ENCODE data around the gene COMMD4. TPM values are rescaled to one million over a fixed set of nuclear protein-coding genes. Genes with fewer than 3 reads are reported as not detected.

The COMMD4 gene
- polyA plus RNA-seq, 3 donors: 41.1 to 63.1 (median 41.3) TPM

DNA sequence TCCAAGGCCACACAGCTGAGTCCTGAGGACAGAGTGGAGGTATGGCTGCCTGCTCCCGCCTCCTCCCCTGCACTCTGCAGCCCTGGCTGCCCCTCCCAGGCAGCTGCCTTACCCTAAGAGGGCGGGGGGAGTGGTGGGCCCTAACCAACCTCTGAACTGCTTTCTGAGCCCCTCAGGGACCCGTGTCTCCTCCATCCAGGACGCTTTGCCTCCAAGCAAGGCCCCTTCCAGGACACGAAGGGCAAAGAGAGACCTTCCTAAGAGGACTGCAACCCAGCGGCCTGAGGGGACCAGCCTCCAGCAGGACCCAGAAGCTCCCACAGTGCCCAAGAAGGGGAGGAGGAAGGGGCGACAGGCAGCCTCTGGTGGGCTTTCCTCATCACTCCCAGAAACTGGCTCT, 18.6 kb downstream of the COMMD4 start:
- Histone ChIP-seq H3K9ac (ENCODE audit: insufficient read depth, low read length, poor library complexity, severe bottlenecking) (no peak overlapping the region), H3K27me3 (ENCODE audit: control insufficient read depth in 2 of 2, insufficient read depth in 2 of 2, low read length in 2 of 2) (peaks cover 0 to 6% of the 10 kb centered on the region in 2 donors), H3K79me2 (ENCODE audit: insufficient read depth, low read length) (no peaks in the 10 kb centered on the region), H2AFZ (ENCODE audit: insufficient read depth, low read depth, low read length, poor library complexity, severe bottlenecking) (no peak overlapping the region), H3K4me2 (replicated peaks; ENCODE audit: extremely low read depth, low read length, poor library complexity, severe bottlenecking) (no peak overlapping the region), H4K20me1 (ENCODE audit: insufficient read depth, low read length) (peaks cover 11% of the 10 kb centered on the region), H3K36me3 (replicated peaks in 1 of 2; ENCODE audit: control insufficient read depth in 1 of 2, insufficient read depth in 2 of 2, low read length in 2 of 2) (peaks cover 30 to 55% of the 10 kb centered on the region in 2 donors), H3K9me3 (replicated peaks in 1 of 2; ENCODE audit: control insufficient read depth in 1 of 2, insufficient read depth in 1 of 2, low read length in 2 of 2) (peaks cover 7 to 9% of the 10 kb centered on the region in 2 donors), H3K4me3 (replicated peaks in 1 of 3; ENCODE audit: low read depth in 2 of 3, low read length in 3 of 3) (no peak overlapping the region), H3K27ac (ENCODE audit: low read depth in 1 of 2, low read length in 2 of 2) (no peak overlapping the region), H3K4me1 (ENCODE audit: control insufficient read depth in 1 of 2, insufficient read depth in 2 of 2, low read length in 2 of 2) (peaks cover 11 to 13% of the 10 kb centered on the region in 2 donors)
- Mint-ChIP-seq H3K27ac (peak overlapping the region in 1 of 7 donors; percentile 48), H3K27me3 (ENCODE audit: low read depth in 3 of 3) (peaks cover 2 to 16% (median 12%) of the 10 kb centered on the region in 3 donors), H3K4me1 (peaks cover 21% of the 10 kb centered on the region), H3K9me3 (peaks cover 7 to 8% (median 7%) of the 10 kb centered on the region in 7 donors), H3K4me3 (no peak overlapping the region), H3K36me3 (peaks cover 39 to 58% of the 10 kb centered on the region in 2 donors)
- 94% methylated on average over 5 of the region's 7 CpGs for whole genome bisulfite sequencing (ENCODE audit: insufficient coverage)
- DNase-seq: no peak
- no peak for TF ChIP-seq CTCF (IDR thresholded peaks at IDR 0.05)
- intact Hi-C loops (cut with micrococcal nuclease): no loop called here

- Histone ChIP-seq H4K20me1 (ENCODE audit: insufficient read depth, low read length) (peaks cover 17% of the 10 kb centered on the region), H3K79me2 (ENCODE audit: insufficient read depth, low read length) (no peaks in the 10 kb centered on the region), H2AFZ (ENCODE audit: insufficient read depth, low read depth, low read length, poor library complexity, severe bottlenecking) (no peak overlapping the region), H3K4me1 (ENCODE audit: control insufficient read depth in 1 of 2, insufficient read depth in 2 of 2, low read length in 2 of 2) (peaks cover 2 to 4% of the 10 kb centered on the region in 2 donors), H3K27me3 (ENCODE audit: control insufficient read depth in 2 of 2, insufficient read depth in 2 of 2, low read length in 2 of 2) (no peaks in the 10 kb centered on the region), H3K27ac (ENCODE audit: low read depth in 1 of 2, low read length in 2 of 2) (no peak overlapping the region), H3K9ac (ENCODE audit: insufficient read depth, low read length, poor library complexity, severe bottlenecking) (no peak overlapping the region), H3K36me3 (replicated peaks in 1 of 2; ENCODE audit: control insufficient read depth in 1 of 2, insufficient read depth in 2 of 2, low read length in 2 of 2) (peaks cover 39 to 64% of the 10 kb centered on the region in 2 donors), H3K4me2 (replicated peaks; ENCODE audit: extremely low read depth, low read length, poor library complexity, severe bottlenecking) (no peak overlapping the region), H3K4me3 (replicated peaks in 1 of 3; ENCODE audit: low read depth in 2 of 3, low read length in 3 of 3) (no peak overlapping the region), H3K9me3 (replicated peaks in 1 of 2; ENCODE audit: control insufficient read depth in 1 of 2, insufficient read depth in 1 of 2, low read length in 2 of 2) (no peaks in the 10 kb centered on the region)
- Mint-ChIP-seq H3K9me3 (no peaks in the 10 kb centered on the region), H3K36me3 (peaks cover 44 to 64% of the 10 kb centered on the region in 2 donors), H3K4me1 (peaks cover 12% of the 10 kb centered on the region), H3K27me3 (ENCODE audit: low read depth in 3 of 3) (peaks cover 2 to 6% (median 4%) of the 10 kb centered on the region in 3 donors), H3K4me3 (no peak overlapping the region), H3K27ac (no peak overlapping the region)
- no peak for DNase-seq
- no peak for TF ChIP-seq CTCF (IDR thresholded peaks at IDR 0.05)
- 92% methylated on average over 3 of the region's 4 CpGs for WGBS (ENCODE audit: insufficient coverage)
- intact Hi-C loops (cut with micrococcal nuclease): no loop called here
Measured at GRCh38 chr15:75355369-75355768, 19.5 kb downstream of the COMMD4 start.
